K562 (cell line): ENCODE results near the gene UTS2R. TPM values are rescaled to one million over a fixed set of nuclear protein-coding genes. Genes with fewer than 3 reads are reported as not detected.

Experiments used
- ADNP ChIP-seq: fragments of 200-800 bp; sonication (Bioruptor generic); IDR thresholded peaks from 2 replicates; pipeline ENCODE4 v1.6.1; 2016; ENCODE audit warnings: missing genetic modification characterization, missing compliant biosample characterization
- BCOR ChIP-seq: fragments of 450-650 bp; IDR thresholded peaks from 2 replicates; pipeline ENCODE4 v1.6.1; 2016
- CCNT2 ChIP-seq: IDR thresholded peaks from 2 replicates; pipeline ENCODE4 v1.6.1; 2011; ENCODE audit warnings: borderline replicate concordance, low read depth, mild to moderate bottlenecking, moderate library complexity, mixed read lengths, low read length; ENCODE audit not compliant: insufficient read length; ENCODE audit errors: extremely low read depth
- CEBPB ChIP-seq: fragments of 450-650 bp; IDR thresholded peaks from 2 replicates; pipeline ENCODE4 v1.6.1; 2016; ENCODE audit warnings: missing genetic modification characterization, missing compliant biosample characterization
- FOXM1 ChIP-seq, 2 experiments: fragments of 450-650 bp in 1 of 2; sonication (generic) in 1 of 2; formaldehyde crosslinking in 1 of 2; IDR thresholded peaks; 2 replicates each; pipeline versions ENCODE4 v1.6.1 to v1.9.0; 2017 to 2022; ENCODE audit warnings: low read depth in 2 of 2, mild to moderate bottlenecking in 2 of 2, missing genetic modification reagents in 1 of 2, moderate library complexity in 1 of 2
- GATAD2A ChIP-seq: fragments of 450-650 bp; IDR thresholded peaks from 2 replicates; pipeline ENCODE4 v1.6.1; 2017
- IRF1 ChIP-seq: sonication (generic); formaldehyde crosslinking; IDR thresholded peaks from 2 replicates; pipeline ENCODE4 v1.8.0; 2022; ENCODE audit warnings: missing genetic modification reagents, mild to moderate bottlenecking, borderline replicate concordance
- L3MBTL2 ChIP-seq: fragments of 450-650 bp; IDR thresholded peaks from 2 replicates; pipeline ENCODE4 v1.6.1; 2016; ENCODE audit warnings: mild to moderate bottlenecking, moderate library complexity
- MTA1 ChIP-seq: fragments of 450-650 bp; IDR thresholded peaks from 2 replicates; pipeline ENCODE4 v1.6.1; 2017; ENCODE audit warnings: borderline replicate concordance
- MTA2 ChIP-seq: fragments of 450-650 bp; IDR thresholded peaks from 2 replicates; pipeline ENCODE4 v1.6.1; 2016; ENCODE audit warnings: low read depth
- NR1H2 ChIP-seq: sonication (generic); formaldehyde crosslinking; IDR thresholded peaks from 2 replicates; pipeline ENCODE4 v1.4.0; 2020; ENCODE audit warnings: mild to moderate bottlenecking, missing genetic modification reagents
- NR2C2 ChIP-seq, 2 experiments: fragments of 200-800 bp in 1 of 2; sonication (Bioruptor generic) in 1 of 2; sonication (generic) in 1 of 2; formaldehyde crosslinking in 1 of 2; IDR thresholded peaks; 2 replicates each; pipeline versions ENCODE4 v1.6.1 to v1.8.0; 2016 to 2022; ENCODE audit warnings: mild to moderate bottlenecking in 1 of 2, missing compliant biosample characterization in 1 of 2, missing genetic modification characterization in 1 of 2, missing genetic modification reagents in 1 of 2
- NUFIP1 ChIP-seq: fragments of 450-650 bp; IDR thresholded peaks from 2 replicates; pipeline ENCODE4 v1.6.1; 2018; ENCODE audit not compliant: partially characterized antibody
- RBM17 ChIP-seq: fragments of 200-400 bp; formaldehyde crosslinking; IDR thresholded peaks from 2 replicates; pipeline ENCODE4 v1.6.1; 2017; ENCODE audit warnings: low read depth, mild to moderate bottlenecking, low read length, borderline replicate concordance
- SAFB2 ChIP-seq: fragments of 200-400 bp; formaldehyde crosslinking; IDR thresholded peaks from 2 replicates; pipeline ENCODE4 v1.6.1; 2018; ENCODE audit warnings: borderline replicate concordance, low read length, low read depth, moderate library complexity; ENCODE audit not compliant: severe bottlenecking
- SLC30A9 ChIP-seq: fragments of 250-450 bp; sonication (Bioruptor Pico); IDR thresholded peaks from 2 replicates; pipeline ENCODE4 v1.8.0; 2022; ENCODE audit warnings: mild to moderate bottlenecking, moderate library complexity
- SMARCE1 ChIP-seq: fragments of 450-650 bp; IDR thresholded peaks from 2 replicates; pipeline ENCODE4 v1.7.1; 2016; ENCODE audit warnings: mild to moderate bottlenecking
- SP1 ChIP-seq: sonication (generic); formaldehyde crosslinking; IDR thresholded peaks from 2 replicates; pipeline ENCODE4 v1.8.1; 2022; ENCODE audit warnings: mild to moderate bottlenecking, missing genetic modification reagents
- TARDBP ChIP-seq: fragments of 450-650 bp; IDR thresholded peaks from 2 replicates; pipeline ENCODE4 v1.6.1; 2016
- TSC22D4 ChIP-seq: fragments of 450-650 bp; IDR thresholded peaks from 2 replicates; pipeline ENCODE4 v1.6.1; 2016; ENCODE audit warnings: missing genetic modification characterization, missing biosample characterization, control low read depth
- ZNF174 ChIP-seq: fragments of 250-450 bp; sonication (Bioruptor Pico); IDR thresholded peaks from 2 replicates; pipeline ENCODE4 v1.4.0; 2020; ENCODE audit warnings: mild to moderate bottlenecking
- ZNF766 ChIP-seq: fragments of 200-800 bp; sonication (Bioruptor generic); conservative IDR thresholded peaks from 2 replicates; pipeline ENCODE4 v1.6.1; 2016; ENCODE audit warnings: missing genetic modification characterization, missing compliant biosample characterization
- polyA plus RNA-seq, 8 experiments: library from polyadenylated mRNA; depleted of rRNA in 4 of 8; stranded (reverse) in 5 of 8; unstranded in 3 of 8; fragments of >200 nt; fragmentation: Nextera tagmentation in 2 of 8; fragmentation: Illumina TruSeq in 1 of 8; extraction: Ambion mirVana in 2 of 8; extraction: Trizol in 1 of 8; gene quantifications; 2 replicates each; pipeline versions ENCODE4 v1.2.1 to v1.2.3, GENCODE V29; 2011 to 2014; ENCODE audit warnings: inconsistent platforms in 1 of 8, missing spikeins in 1 of 8
- total RNA-seq, 7 experiments: library from RNA; depleted of rRNA in 6 of 7; stranded (reverse); fragments of >200 nt in 6 of 7; fragmentation: Illumina TruSeq in 2 of 7; extraction: Trizol in 2 of 7; gene quantifications; 2 replicates each; pipeline versions ENCODE4 v1.2.1 to v1.2.3, GENCODE V29; 2011 to 2021; ENCODE audit warnings: low replicate concordance in 1 of 7
- TF ChIP-seq, protein P1 (sequence below): fragments of 450-650 bp; formaldehyde crosslinking; IDR thresholded peaks from 2 replicates; pipeline ENCODE4 v1.4.0; 2020; ENCODE audit warnings: mild to moderate bottlenecking, moderate library complexity
- TF ChIP-seq, protein P2 (sequence below), 2 experiments: fragments of 450-650 bp; IDR thresholded peaks; 2 replicates each; pipeline ENCODE4 v1.6.1; 2016

UTS2R gene
- total and polyA plus RNA-seq, 9 of the 15 experiments (the other 6 are each of a cell fraction or from before 2014, with no cell fraction given): 0.22 TPM; not detected in 8

DNA sequence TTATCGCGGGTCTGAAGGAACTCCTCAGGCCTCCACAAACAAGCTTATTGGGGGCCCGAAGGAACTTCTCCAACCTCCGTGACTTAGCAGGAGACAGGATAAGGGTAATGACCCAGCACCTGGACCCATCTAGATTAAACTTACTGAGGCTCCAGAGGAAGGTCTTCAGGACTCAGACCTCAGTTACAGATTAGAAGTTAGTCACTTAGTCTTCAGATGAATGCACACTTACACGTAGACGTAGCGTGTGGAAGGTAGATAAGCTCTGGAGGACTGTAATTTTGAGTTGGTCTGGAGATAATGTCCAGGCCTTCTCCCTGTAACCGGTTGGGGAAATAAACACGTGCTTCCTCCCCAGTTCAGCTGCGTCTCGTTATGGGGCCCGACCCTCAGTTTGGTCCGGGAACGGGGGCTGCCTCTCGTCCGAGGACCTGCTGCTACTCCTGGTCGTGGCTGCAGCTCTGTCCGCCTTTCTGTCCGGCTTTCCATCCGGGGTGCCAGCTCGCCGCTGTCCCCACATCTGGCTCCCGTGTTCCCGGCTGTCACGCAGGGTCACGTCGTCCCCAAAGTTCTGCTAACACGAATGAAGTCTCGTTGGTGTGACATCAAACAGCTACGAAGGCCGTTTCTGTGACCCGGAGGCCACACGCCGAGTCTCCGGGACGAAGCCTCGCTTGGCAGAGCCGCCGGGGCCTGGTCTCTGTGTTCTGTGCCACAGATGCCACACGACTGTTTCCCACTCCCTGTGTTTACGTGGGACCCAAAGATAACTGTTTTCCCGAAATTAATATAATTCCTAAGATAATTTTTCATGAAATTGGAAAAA lies 26.2 kb upstream of the UTS2R start (continued):
- TF ChIP-seq, protein P1, sequence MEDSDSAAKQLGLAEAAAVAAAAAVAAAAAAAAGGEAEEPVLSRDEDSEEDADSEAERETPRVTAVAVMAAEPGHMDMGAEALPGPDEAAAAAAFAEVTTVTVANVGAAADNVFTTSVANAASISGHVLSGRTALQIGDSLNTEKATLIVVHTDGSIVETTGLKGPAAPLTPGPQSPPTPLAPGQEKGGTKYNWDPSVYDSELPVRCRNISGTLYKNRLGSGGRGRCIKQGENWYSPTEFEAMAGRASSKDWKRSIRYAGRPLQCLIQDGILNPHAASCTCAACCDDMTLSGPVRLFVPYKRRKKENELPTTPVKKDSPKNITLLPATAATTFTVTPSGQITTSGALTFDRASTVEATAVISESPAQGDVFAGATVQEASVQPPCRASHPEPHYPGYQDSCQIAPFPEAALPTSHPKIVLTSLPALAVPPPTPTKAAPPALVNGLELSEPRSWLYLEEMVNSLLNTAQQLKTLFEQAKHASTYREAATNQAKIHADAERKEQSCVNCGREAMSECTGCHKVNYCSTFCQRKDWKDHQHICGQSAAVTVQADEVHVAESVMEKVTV: no peak
- peak; percentile 97 for TF ChIP-seq SMARCE1
- TF ChIP-seq MTA1: peak; percentile 91
- TF ChIP-seq BCOR: peak; percentile 94
- peak; percentile 89 for TF ChIP-seq TARDBP
- no peak for TF ChIP-seq SLC30A9
- TF ChIP-seq NR1H2 (CRISPR knock-in tag): no peak
- TF ChIP-seq TSC22D4 (tag): no peak
- TF ChIP-seq ZNF766 (CRISPR knock-in tag): peak; percentile 92
- peak; percentile 89 for TF ChIP-seq MTA2
- peak; percentile 93 for TF ChIP-seq CCNT2
- TF ChIP-seq FOXM1 (IDR thresholded peaks at IDR 0.05; ENCODE audit: low read depth): peak; percentile 93
- no peak for TF ChIP-seq FOXM1 (CRISPR knock-in tag; IDR thresholded peaks at IDR 0.05; ENCODE audit: low read depth)
- TF ChIP-seq SP1 (CRISPR knock-in tag): peak; percentile 47; the same call in 1 of the 2 replicates
- TF ChIP-seq NUFIP1: peak; percentile 80
- TF ChIP-seq RBM17: no peak
- TF ChIP-seq SAFB2: no peak
- no peak for TF ChIP-seq CEBPB
- no peak for TF ChIP-seq IRF1 (CRISPR knock-in tag)
- TF ChIP-seq, protein P2, sequence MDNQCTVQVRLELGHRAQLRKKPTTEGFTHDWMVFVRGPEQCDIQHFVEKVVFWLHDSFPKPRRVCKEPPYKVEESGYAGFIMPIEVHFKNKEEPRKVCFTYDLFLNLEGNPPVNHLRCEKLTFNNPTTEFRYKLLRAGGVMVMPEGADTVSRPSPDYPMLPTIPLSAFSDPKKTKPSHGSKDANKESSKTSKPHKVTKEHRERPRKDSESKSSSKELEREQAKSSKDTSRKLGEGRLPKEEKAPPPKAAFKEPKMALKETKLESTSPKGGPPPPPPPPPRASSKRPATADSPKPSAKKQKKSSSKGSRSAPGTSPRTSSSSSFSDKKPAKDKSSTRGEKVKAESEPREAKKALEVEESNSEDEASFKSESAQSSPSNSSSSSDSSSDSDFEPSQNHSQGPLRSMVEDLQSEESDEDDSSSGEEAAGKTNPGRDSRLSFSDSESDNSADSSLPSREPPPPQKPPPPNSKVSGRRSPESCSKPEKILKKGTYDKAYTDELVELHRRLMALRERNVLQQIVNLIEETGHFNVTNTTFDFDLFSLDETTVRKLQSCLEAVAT (IDR thresholded peaks at IDR 0.05): peak in 1 of 2 experiments; percentile 22; a peak in 1 of 4 replicates
- TF ChIP-seq NR2C2 (CRISPR knock-in tag; IDR thresholded peaks at IDR 0.05): no peak
- peak; percentile 68 for TF ChIP-seq NR2C2 (tag; IDR thresholded peaks at IDR 0.05)
- no peak for TF ChIP-seq ADNP (tag)
- no peak for TF ChIP-seq ZNF174 (CRISPR knock-in tag)
- peak; percentile 96 for TF ChIP-seq GATAD2A
- peak; percentile 99 for TF ChIP-seq L3MBTL2
